Mononuclear cell (primary cell): ENCODE results near the gene FOXA3. TPM values are rescaled to one million over a fixed set of nuclear protein-coding genes. Genes with fewer than 3 reads are reported as not detected.
A peak's percentile ranks its signal among the peaks of the same experiment; 100 is the strongest.
"Not testable (repeated sequence)": the region's sequence is repeated elsewhere in the genome, so short reads cannot be mapped to it uniquely, and the experiment has no call there.

Experiments
- H3K27me3 ChIP-seq: 2 replicates; pipeline ENCODE4 v1.6.0; 2011; ENCODE audit warnings: low read length, control low read depth; ENCODE audit not compliant: insufficient read depth
- H3K4me1 ChIP-seq: 2 replicates; pipeline ENCODE4 v1.5.1; 2011; ENCODE audit warnings: mild to moderate bottlenecking, low read length, control low read depth; ENCODE audit not compliant: insufficient read depth
- H3K4me3 ChIP-seq: 2 replicates; pipeline ENCODE4 v1.5.1; 2011; ENCODE audit warnings: mild to moderate bottlenecking, low read length, moderate library complexity
- H3K9me3 ChIP-seq: 2 replicates; pipeline ENCODE4 v1.5.1; 2011; ENCODE audit warnings: low read depth, mild to moderate bottlenecking, control low read depth, low read length
- total RNA-seq: library from RNA; depleted of rRNA; stranded (reverse); fragments of >200 nt; gene quantifications from one replicate; pipeline ENCODE4 v1.2.3, GENCODE V29; 2012

FOXA3 gene
- total RNA-seq, 1 donor = not detected

- peaks cover 35% of the 10 kb centered on the region for H3K4me1 ChIP-seq
- H3K4me3 ChIP-seq = peak overlapping the region; percentile 65
- H3K9me3 ChIP-seq = no peaks in the 10 kb centered on the region
- H3K27me3 ChIP-seq = no peaks in the 10 kb centered on the region
These were observed 22.5 kb downstream of the FOXA3 start for GRCh38 chr19:45886427-45887199.

GRCh38 chr19:45887200-45887710 lies 23.1 kb downstream of the FOXA3 start:
- H3K4me3 ChIP-seq = peak overlapping the region; percentile 65
- H3K4me1 ChIP-seq = peaks cover 35% of the 10 kb centered on the region
- H3K9me3 ChIP-seq = no peaks in the 10 kb centered on the region
- no peaks in the 10 kb centered on the region for H3K27me3 ChIP-seq

- Histone ChIP-seq H3K9me3 (no peaks in the 10 kb centered on the region), H3K4me3 (no peak overlapping the region), H3K27me3 (no peaks in the 10 kb centered on the region), H3K4me1 (peaks cover 18% of the 10 kb centered on the region)
These were observed 25.2 kb downstream of the FOXA3 start for GRCh38 chr19:45889210-45889885.

- Histone ChIP-seq H3K4me1 (peaks cover 5% of the 10 kb centered on the region), H3K4me3 (no peak overlapping the region), H3K9me3 (no peaks in the 10 kb centered on the region), H3K27me3 (no peaks in the 10 kb centered on the region)
These were observed 26.8 kb downstream of the FOXA3 start for GRCh38 chr19:45890877-45891276.

GRCh38 chr19:45895519-45895972 lies 31.4 kb downstream of the FOXA3 start:
- H3K4me3 ChIP-seq = no peak overlapping the region
- H3K9me3 ChIP-seq = no peaks in the 10 kb centered on the region
- no peaks in the 10 kb centered on the region for H3K27me3 ChIP-seq
- H3K4me1 ChIP-seq = peaks cover 7% of the 10 kb centered on the region

GRCh38 chr19:45895983-45896599 lies 32.0 kb downstream of the FOXA3 start:
- H3K9me3 ChIP-seq, H3K27me3 ChIP-seq, H3K4me3 ChIP-seq: not testable (repeated sequence)
- H3K4me1 ChIP-seq = peaks cover 12% of the 10 kb centered on the region

GRCh38 chr19:45897261-45897812 lies 33.2 kb downstream of the FOXA3 start:
- Histone ChIP-seq H3K4me1 (peaks cover 17% of the 10 kb centered on the region), H3K9me3 (no peaks in the 10 kb centered on the region), H3K4me3 (no peak overlapping the region), H3K27me3 (no peaks in the 10 kb centered on the region)

GRCh38 chr19:45899253-45899652 lies 35.1 kb downstream of the FOXA3 start:
- Histone ChIP-seq H3K9me3 (no peaks in the 10 kb centered on the region), H3K4me1 (peaks cover 25% of the 10 kb centered on the region), H3K4me3 (no peak overlapping the region), H3K27me3 (no peaks in the 10 kb centered on the region)

GRCh38 chr19:45899919-45900589 lies 35.9 kb downstream of the FOXA3 start:
- H3K27me3 ChIP-seq = no peaks in the 10 kb centered on the region
- H3K4me3 ChIP-seq = no peak overlapping the region
- peaks cover 25% of the 10 kb centered on the region for H3K4me1 ChIP-seq
- no peaks in the 10 kb centered on the region for H3K9me3 ChIP-seq

- Histone ChIP-seq H3K9me3 (no peaks in the 10 kb centered on the region), H3K27me3 (no peaks in the 10 kb centered on the region), H3K4me3 (no peak overlapping the region), H3K4me1 (peaks cover 25% of the 10 kb centered on the region)
These were observed 36.8 kb downstream of the FOXA3 start for GRCh38 chr19:45900738-45901431.

GRCh38 chr19:45901432-45901911 lies 37.3 kb downstream of the FOXA3 start:
- H3K27me3 ChIP-seq = no peaks in the 10 kb centered on the region
- peaks cover 25% of the 10 kb centered on the region for H3K4me1 ChIP-seq
- no peaks in the 10 kb centered on the region for H3K9me3 ChIP-seq
- H3K4me3 ChIP-seq = peak overlapping the region; percentile 24

GRCh38 chr19:45901912-45902650 lies 38.0 kb downstream of the FOXA3 start, which contains the start of gene MYPOP:
TSS of gene MYPOP (minus strand) at chr19:45902613. CDS start at chr19:45901773, 840 bp downstream.
- H3K9me3 ChIP-seq = no peaks in the 10 kb centered on the region
- H3K4me1 ChIP-seq = peaks cover 23% of the 10 kb centered on the region
- no peaks in the 10 kb centered on the region for H3K27me3 ChIP-seq
- H3K4me3 ChIP-seq = peak within 1 kb of the TSS; percentile 72
